ENCODE results near the gene MTFMT.
A peak's percentile ranks its signal among the peaks of the same experiment; 100 is the strongest.
"Not testable (repeated sequence)": the region's sequence is repeated elsewhere in the genome, so short reads cannot be mapped to it uniquely, and the experiment has no call there.

The MTFMT gene
- total RNA-seq: 5.7 to 11.6 (median 8.0) reads per million in 3 donors

DNA sequence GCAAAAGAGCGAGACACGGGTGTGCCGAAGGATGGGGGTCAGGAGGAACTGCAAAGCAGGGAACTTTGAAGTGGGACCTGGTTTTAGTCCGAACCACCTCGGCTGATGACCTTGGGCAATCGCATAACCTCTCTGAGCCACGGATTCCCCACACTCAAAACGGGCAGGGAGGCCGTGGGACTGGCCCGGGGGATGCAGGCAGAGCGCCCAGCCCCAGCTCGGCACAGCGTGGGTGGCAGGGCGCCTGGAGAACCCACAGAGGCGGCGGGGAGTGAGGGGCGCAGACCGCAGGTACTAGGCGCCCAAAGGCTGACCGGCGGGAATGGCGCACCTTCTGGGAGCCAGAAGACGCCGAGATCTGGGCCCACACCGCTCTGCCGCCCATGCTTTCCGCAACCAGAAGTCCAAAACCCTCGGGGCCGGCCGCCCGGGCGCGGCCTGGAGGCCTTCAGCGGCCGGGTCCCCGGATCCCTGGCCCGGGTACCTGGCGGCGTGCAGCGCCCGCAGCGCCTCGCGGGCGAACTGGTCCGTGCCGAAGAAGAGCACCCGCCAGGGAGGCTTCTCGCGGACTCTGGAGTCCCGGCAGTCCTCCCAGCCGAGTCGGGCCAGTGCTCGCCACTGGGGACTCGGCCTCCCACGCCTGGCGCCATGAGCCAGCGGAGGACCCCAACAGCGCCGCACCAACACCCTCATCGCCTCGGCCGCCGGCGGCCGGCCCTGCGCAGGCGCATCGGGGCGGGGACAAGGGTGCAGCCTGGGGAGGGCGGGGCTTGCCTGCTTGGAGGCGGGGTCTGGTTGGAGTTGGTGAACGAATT lies at the start of gene MTFMT:
Gene MTFMT (minus strand): TSS at position 719 of the 815 bp plus-strand sequence. CDS start 26 bp downstream, at position 693.
- Histone ChIP-seq H3K4me1 (ENCODE audit: control insufficient read depth, insufficient read depth, low read length, poor library complexity, severe bottlenecking) (peaks cover 8% of the 10 kb centered on the region), H3K36me3 (ENCODE audit: control insufficient read depth, insufficient read depth, low read length) (peaks cover 16% of the 10 kb centered on the region), H3K27ac (ENCODE audit: insufficient read depth, low read length, poor library complexity, severe bottlenecking) (peak within 1 kb of the TSS; percentile 67), H3K27me3 (replicated peaks; ENCODE audit: control insufficient read depth, insufficient read depth, low read length, poor library complexity, severe bottlenecking) (no peaks in the 10 kb centered on the region), H3K4me3 (ENCODE audit: insufficient read depth, low read depth, low read length, poor library complexity, severe bottlenecking) (peak within 1 kb of the TSS; percentile 94), H3K9me3 (ENCODE audit: control insufficient read depth, low read length) (no peaks in the 10 kb centered on the region)
- DNase-seq: peak; percentile 84 to 90 (median 84)

DNA sequence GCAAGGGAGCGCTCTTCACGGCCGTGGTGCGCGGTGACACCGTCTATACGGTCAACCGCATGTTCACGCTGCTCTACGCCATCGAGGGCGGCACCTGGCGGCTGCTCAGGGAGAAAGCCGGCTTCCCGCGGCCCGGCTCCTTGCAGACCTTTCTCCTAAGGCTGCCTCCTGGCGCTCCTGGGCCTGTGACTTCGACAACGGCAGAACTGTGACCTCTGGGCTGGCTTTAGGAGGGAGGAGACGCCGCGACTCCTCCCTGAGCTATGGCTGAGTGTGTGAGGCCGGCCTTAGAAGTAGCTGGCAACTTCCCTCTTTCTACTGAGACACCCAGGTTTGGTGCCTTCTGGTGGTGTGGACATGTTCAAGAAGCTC lies 48.5 kb upstream of the MTFMT start:
- Histone ChIP-seq H3K27ac (ENCODE audit: insufficient read depth, low read length, poor library complexity, severe bottlenecking) (no peak overlapping the region), H3K4me3 (ENCODE audit: insufficient read depth, low read depth, low read length, poor library complexity, severe bottlenecking) (no peak overlapping the region), H3K27me3 (replicated peaks; ENCODE audit: control insufficient read depth, insufficient read depth, low read length, poor library complexity, severe bottlenecking) (peaks cover 9% of the 10 kb centered on the region), H3K36me3 (ENCODE audit: control insufficient read depth, insufficient read depth, low read length) (no peaks in the 10 kb centered on the region), H3K9me3 (ENCODE audit: control insufficient read depth, low read length) (no peaks in the 10 kb centered on the region), H3K4me1 (ENCODE audit: control insufficient read depth, insufficient read depth, low read length, poor library complexity, severe bottlenecking) (peaks cover 7% of the 10 kb centered on the region)
- peak in 1 of 3 donors; percentile 20 for DNase-seq

DNA sequence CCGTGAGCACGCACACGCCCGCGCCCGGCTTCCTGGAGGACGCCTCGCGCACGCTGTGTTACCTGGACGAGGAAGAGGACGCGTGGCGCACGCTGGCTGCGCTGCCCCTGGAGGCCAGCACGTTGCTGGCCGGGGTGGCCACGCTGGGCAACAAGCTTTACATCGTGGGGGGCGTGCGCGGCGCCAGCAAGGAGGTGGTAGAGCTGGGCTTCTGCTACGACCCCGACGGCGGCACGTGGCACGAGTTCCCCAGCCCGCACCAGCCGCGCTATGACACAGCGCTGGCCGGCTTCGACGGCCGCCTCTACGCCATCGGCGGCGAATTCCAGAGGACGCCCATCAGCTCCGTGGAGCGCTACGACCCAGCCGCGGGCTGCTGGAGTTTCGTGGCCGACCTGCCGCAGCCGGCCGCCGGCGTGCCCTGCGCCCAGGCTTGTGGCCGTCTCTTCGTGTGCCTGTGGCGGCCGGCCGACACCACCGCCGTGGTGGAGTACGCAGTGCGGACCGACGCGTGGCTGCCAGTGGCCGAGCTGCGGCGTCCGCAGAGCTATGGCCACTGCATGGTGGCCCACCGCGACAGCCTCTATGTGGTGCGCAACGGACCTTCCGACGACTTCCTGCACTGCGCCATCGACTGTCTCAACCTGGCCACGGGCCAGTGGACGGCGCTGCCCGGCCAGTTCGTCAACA lies 48.0 kb upstream of the MTFMT start:
- H3K4me3 ChIP-seq (ENCODE audit: insufficient read depth, low read depth, low read length, poor library complexity, severe bottlenecking): no peak overlapping the region

DNA sequence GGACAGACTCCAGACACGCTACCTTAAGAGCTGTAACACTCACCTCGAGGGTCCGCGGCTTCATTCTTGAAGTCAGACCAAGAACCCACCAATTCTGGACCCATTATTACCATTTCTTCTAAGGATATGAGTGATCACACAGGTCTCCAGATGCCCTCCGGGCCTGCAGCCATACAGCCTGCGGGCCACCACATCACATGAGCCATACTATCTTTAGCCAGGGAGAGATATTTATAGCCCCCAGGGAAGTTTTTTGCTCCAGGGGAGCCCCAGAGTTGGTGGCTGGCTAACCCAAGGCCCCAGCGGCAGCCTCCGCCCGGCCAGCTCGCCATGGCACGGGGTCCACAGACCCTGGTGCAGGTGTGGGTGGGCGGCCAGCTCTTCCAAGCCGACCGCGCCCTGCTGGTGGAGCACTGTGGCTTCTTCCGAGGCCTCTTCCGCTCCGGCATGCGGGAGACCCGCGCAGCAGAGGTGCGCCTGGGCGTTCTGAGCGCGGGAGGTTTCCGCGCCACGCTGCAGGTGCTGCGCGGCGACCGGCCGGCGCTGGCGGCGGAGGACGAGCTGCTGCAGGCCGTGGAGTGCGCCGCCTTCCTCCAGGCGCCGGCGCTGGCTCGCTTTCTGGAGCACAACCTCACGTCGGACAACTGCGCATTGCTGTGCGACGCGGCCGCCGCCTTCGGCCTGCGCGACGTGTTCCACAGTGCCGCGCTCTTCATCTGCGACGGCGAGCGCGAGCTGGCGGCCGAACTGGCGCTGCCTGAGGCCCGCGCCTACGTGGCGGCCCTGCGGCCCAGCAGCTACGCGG lies 47.2 kb upstream of the MTFMT start, which contains the start of gene KBTBD13:
Gene KBTBD13 (plus strand): TSS at position 261 of the 805 bp plus-strand sequence. CDS start 70 bp downstream, at position 331.
- H3K36me3 ChIP-seq (ENCODE audit: control insufficient read depth, insufficient read depth, low read length): no peaks in the 10 kb centered on the region
- H3K27ac ChIP-seq (ENCODE audit: insufficient read depth, low read length, poor library complexity, severe bottlenecking): no peak within 1 kb of the TSS
- H3K4me1 ChIP-seq (ENCODE audit: control insufficient read depth, insufficient read depth, low read length, poor library complexity, severe bottlenecking): no peaks in the 10 kb centered on the region
- peaks cover 4% of the 10 kb centered on the region for H3K27me3 ChIP-seq (replicated peaks; ENCODE audit: control insufficient read depth, insufficient read depth, low read length, poor library complexity, severe bottlenecking)
- no peak for DNase-seq
- H3K4me3 ChIP-seq (ENCODE audit: insufficient read depth, low read depth, low read length, poor library complexity, severe bottlenecking): no peak within 1 kb of the TSS
- H3K9me3 ChIP-seq (ENCODE audit: control insufficient read depth, low read length): no peaks in the 10 kb centered on the region

More for the DNA sequence above, 48.0 kb upstream of the MTFMT start:
- no peak for DNase-seq
- Histone ChIP-seq H3K27me3 (replicated peaks; ENCODE audit: control insufficient read depth, insufficient read depth, low read length, poor library complexity, severe bottlenecking) (peaks cover 9% of the 10 kb centered on the region), H3K36me3 (ENCODE audit: control insufficient read depth, insufficient read depth, low read length) (no peaks in the 10 kb centered on the region), H3K27ac (ENCODE audit: insufficient read depth, low read length, poor library complexity, severe bottlenecking) (no peak overlapping the region), H3K4me1 (ENCODE audit: control insufficient read depth, insufficient read depth, low read length, poor library complexity, severe bottlenecking) (peaks cover 4% of the 10 kb centered on the region), H3K9me3 (ENCODE audit: control insufficient read depth, low read length) (no peaks in the 10 kb centered on the region)

DNA sequence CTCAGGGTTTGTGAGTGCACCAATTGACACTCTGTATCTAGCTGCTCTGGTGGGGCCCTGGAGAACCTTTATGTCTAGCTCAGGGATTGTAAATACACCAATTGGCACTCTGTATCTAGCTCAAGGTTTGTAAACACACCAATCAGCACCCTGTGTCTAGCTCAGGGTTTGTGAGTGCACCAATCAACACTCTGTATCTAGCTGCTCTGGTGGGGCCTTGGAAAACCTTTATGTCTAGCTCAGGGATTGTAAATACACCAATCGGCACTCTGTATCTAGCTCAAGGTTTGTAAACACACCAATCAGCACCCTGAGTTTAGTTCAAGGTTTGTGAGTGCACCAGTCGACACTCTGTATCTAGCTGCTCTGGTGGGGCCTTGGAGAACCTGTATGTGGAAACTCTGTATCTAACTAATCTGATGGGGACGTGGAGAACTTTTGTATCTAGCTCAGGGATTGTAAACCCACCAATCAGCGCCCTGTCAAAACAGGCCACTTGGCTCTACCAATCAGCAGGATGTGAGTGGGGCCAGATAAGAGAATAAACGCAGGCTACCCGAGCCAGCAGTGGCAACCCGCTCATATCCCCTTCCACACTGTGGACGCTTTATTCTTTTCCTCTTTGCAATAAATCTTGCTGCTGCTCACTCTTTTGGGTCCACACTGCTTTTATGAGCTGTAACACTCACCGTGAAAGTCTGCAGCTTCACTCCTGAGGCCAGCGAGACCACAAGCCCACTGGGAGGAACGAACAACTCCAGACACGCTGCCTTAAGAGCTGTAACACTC lies 46.4 kb upstream of the MTFMT start:
- H3K4me3 ChIP-seq (ENCODE audit: insufficient read depth, low read depth, low read length, poor library complexity, severe bottlenecking); H3K36me3 ChIP-seq (ENCODE audit: control insufficient read depth, insufficient read depth, low read length); DNase-seq; H3K27me3 ChIP-seq (replicated peaks; ENCODE audit: control insufficient read depth, insufficient read depth, low read length, poor library complexity, severe bottlenecking); H3K9me3 ChIP-seq (ENCODE audit: control insufficient read depth, low read length); H3K4me1 ChIP-seq (ENCODE audit: control insufficient read depth, insufficient read depth, low read length, poor library complexity, severe bottlenecking); H3K27ac ChIP-seq (ENCODE audit: insufficient read depth, low read length, poor library complexity, severe bottlenecking): not testable (repeated sequence)

DNA sequence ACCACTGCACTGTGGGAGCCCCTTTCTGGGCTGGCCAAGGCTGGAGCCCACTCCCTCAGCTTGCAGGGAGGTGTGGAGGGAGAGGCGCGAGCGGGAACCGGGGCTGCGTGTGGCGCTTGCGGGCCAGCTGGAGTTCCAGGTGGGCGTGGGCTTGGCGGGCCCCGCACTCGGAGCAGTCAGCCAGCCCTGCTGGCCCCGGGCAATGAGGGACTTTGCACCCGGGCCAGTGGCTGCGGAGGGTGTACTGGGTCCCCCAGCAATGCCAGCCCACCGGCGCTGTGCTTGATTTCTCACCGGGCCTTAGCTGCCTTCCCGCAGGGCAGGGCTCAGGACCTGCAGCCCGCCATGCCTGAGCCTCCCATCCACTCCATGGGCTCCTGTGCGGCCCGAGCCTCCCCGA lies 45.5 kb upstream of the MTFMT start:
- not testable (repeated sequence) for H3K27me3 ChIP-seq (replicated peaks; ENCODE audit: control insufficient read depth, insufficient read depth, low read length, poor library complexity, severe bottlenecking); H3K27ac ChIP-seq (ENCODE audit: insufficient read depth, low read length, poor library complexity, severe bottlenecking); H3K36me3 ChIP-seq (ENCODE audit: control insufficient read depth, insufficient read depth, low read length); DNase-seq; H3K9me3 ChIP-seq (ENCODE audit: control insufficient read depth, low read length); H3K4me3 ChIP-seq (ENCODE audit: insufficient read depth, low read depth, low read length, poor library complexity, severe bottlenecking); H3K4me1 ChIP-seq (ENCODE audit: control insufficient read depth, insufficient read depth, low read length, poor library complexity, severe bottlenecking)

DNA sequence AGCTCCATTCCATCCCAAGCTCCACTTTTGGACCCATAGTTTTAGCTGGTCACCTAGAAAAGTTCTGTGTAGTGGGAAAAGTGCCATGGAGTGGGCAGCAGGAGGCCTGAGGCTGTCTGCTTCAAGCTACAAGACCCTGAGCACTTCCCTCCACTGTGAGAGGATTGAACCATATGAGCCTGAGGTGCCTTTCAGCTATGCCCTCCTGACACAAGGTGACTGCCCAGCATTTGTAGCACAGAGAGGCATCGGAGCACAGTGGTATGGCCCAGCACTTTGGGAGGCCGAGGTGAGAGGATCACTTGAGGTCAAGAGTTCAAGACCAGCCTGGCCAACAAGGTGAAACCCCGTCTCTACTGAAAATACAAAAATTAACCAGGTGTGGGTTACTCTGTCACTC lies 43.2 kb upstream of the MTFMT start:
- Histone ChIP-seq H3K4me3 (ENCODE audit: insufficient read depth, low read depth, low read length, poor library complexity, severe bottlenecking) (no peak overlapping the region), H3K9me3 (ENCODE audit: control insufficient read depth, low read length) (no peaks in the 10 kb centered on the region), H3K27ac (ENCODE audit: insufficient read depth, low read length, poor library complexity, severe bottlenecking) (no peak overlapping the region), H3K36me3 (ENCODE audit: control insufficient read depth, insufficient read depth, low read length) (no peaks in the 10 kb centered on the region), H3K27me3 (replicated peaks; ENCODE audit: control insufficient read depth, insufficient read depth, low read length, poor library complexity, severe bottlenecking) (peaks cover 3% of the 10 kb centered on the region), H3K4me1 (ENCODE audit: control insufficient read depth, insufficient read depth, low read length, poor library complexity, severe bottlenecking) (no peaks in the 10 kb centered on the region)
- no peak for DNase-seq

DNA sequence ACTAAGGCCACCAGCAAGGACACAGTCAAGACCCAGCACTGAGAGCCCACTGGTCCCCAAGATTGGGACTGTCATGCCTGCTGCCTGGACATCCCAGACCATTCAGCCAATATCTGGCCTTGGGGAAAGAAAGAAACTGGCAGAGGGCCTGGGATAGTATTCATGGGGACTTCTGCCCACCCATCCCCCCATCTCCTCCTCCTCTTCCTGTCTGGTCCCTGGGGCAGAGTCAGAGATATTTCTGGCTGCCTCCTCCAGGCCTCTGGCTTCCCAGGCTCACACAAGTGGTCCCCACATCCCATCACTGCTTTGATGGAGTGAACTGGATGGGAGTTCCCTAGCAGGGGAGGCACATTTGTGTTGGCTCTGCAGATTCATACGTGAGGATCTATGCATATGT lies 42.6 kb upstream of the MTFMT start:
- DNase-seq: no peak
- Histone ChIP-seq H3K9me3 (ENCODE audit: control insufficient read depth, low read length) (no peaks in the 10 kb centered on the region), H3K27me3 (replicated peaks; ENCODE audit: control insufficient read depth, insufficient read depth, low read length, poor library complexity, severe bottlenecking) (peaks cover 2% of the 10 kb centered on the region), H3K27ac (ENCODE audit: insufficient read depth, low read length, poor library complexity, severe bottlenecking) (no peak overlapping the region), H3K4me3 (ENCODE audit: insufficient read depth, low read depth, low read length, poor library complexity, severe bottlenecking) (no peak overlapping the region), H3K36me3 (ENCODE audit: control insufficient read depth, insufficient read depth, low read length) (no peaks in the 10 kb centered on the region), H3K4me1 (ENCODE audit: control insufficient read depth, insufficient read depth, low read length, poor library complexity, severe bottlenecking) (no peaks in the 10 kb centered on the region)

DNA sequence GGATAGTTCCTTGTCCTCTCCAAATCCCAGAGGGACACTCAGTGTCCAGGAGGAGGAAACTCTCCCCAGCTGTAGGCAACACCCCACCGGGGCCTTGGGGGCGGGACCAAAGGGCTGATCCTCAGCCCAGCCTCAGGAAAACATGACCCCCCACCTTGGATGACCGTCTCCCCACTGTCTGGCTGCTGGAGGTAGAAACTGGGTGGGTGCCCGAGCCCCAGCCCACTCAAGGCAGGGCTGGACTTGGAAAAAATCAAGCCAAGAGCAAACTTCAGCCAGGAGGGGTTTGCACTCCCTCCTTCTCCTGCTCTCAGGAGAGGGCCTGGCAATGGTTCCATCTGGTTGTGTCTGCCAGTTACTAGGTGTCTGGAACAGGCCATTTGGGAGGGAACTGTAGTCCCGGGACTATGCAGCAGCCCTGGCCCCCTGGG lies 42.0 kb upstream of the MTFMT start:
- Histone ChIP-seq H3K9me3 (ENCODE audit: control insufficient read depth, low read length) (no peaks in the 10 kb centered on the region), H3K36me3 (ENCODE audit: control insufficient read depth, insufficient read depth, low read length) (no peaks in the 10 kb centered on the region), H3K27me3 (replicated peaks; ENCODE audit: control insufficient read depth, insufficient read depth, low read length, poor library complexity, severe bottlenecking) (peaks cover 3% of the 10 kb centered on the region), H3K4me1 (ENCODE audit: control insufficient read depth, insufficient read depth, low read length, poor library complexity, severe bottlenecking) (no peaks in the 10 kb centered on the region), H3K27ac (ENCODE audit: insufficient read depth, low read length, poor library complexity, severe bottlenecking) (no peak overlapping the region), H3K4me3 (ENCODE audit: insufficient read depth, low read depth, low read length, poor library complexity, severe bottlenecking) (no peak overlapping the region)
- DNase-seq: no peak

Data from effector memory CD4-positive, alpha-beta T cell (primary cell).